H1 (cell line): Measurements from ENCODE around the gene ZFYVE21. TPM values are rescaled to one million over a fixed set of nuclear protein-coding genes. Genes with fewer than 3 reads are reported as not detected.

Source experiments
- ASH2L ChIP-seq: fragments of 200-600, 300-600 bp; sonication (generic); IDR thresholded peaks from one replicate; pipeline ENCODE4 v1.7.1; 2017; ENCODE audit warnings: low read length
- BCL11A ChIP-seq, 2 experiments: IDR thresholded peaks; one replicate each; pipeline ENCODE4 v1.6.1; 2011; ENCODE audit warnings: low read depth in 2 of 2, low read length in 2 of 2, mild to moderate bottlenecking in 2 of 2
- CEBPB ChIP-seq: IDR thresholded peaks from 2 replicates; pipeline ENCODE4 v1.6.1; 2012; ENCODE audit warnings: low read depth, low read length
- HDAC2 ChIP-seq, 2 experiments: fragments of 300-600 bp in 1 of 2; sonication (generic) in 1 of 2; IDR thresholded peaks; 2 replicates each; pipeline ENCODE4 v1.6.1; 2011 to 2012; ENCODE audit warnings: low read depth in 2 of 2, low read length in 2 of 2, mild to moderate bottlenecking in 2 of 2, moderate library complexity in 2 of 2, borderline replicate concordance in 1 of 2, inconsistent platforms in 1 of 2
- KDM4A ChIP-seq: IDR thresholded peaks from one replicate; pipeline ENCODE4 v1.7.1; 2012; ENCODE audit warnings: low read depth, mild to moderate bottlenecking, moderate library complexity, low read length, inconsistent platforms; ENCODE audit not compliant: severe bottlenecking
- NANOG ChIP-seq: IDR thresholded peaks from 2 replicates; pipeline ENCODE4 v1.6.1; 2011; ENCODE audit warnings: low read length, low read depth, mild to moderate bottlenecking, inconsistent platforms; ENCODE audit not compliant: insufficient read depth, poor library complexity, severe bottlenecking
- POLR2AphosphoS5 ChIP-seq: IDR thresholded peaks from 2 replicates; pipeline ENCODE4 v1.6.1; 2011; ENCODE audit warnings: low read depth, low read length
- SP4 ChIP-seq: IDR thresholded peaks from 2 replicates; pipeline ENCODE4 v1.6.1; 2012; ENCODE audit warnings: low read length, inconsistent platforms
- TBP ChIP-seq: IDR thresholded peaks from 2 replicates; pipeline ENCODE4 v1.6.1; 2011; ENCODE audit warnings: low read depth, low read length, improper control_type of control experiment
- polyA plus RNA-seq, 7 experiments: library from polyadenylated mRNA; depleted of rRNA in 3 of 7; stranded (reverse) in 5 of 7; unstranded in 2 of 7; fragments of >200 nt in 5 of 7; fragments of 200-250 nt in 2 of 7; gene quantifications; 1 replicate in 5 of 7; 2 replicates in 1 of 7; 4 replicates in 1 of 7; pipeline versions ENCODE4 v1.2.1 to v1.2.3, GENCODE V29; 2011 to 2013; ENCODE audit warnings: missing spikeins in 2 of 7, mixed read lengths in 2 of 7
- total RNA-seq: library from RNA; stranded (reverse); fragmentation: NEBNext Ultra II Directional; extraction: Animal tissue kit (Norgen Biotek cat#: 25700); gene quantifications from 2 replicates; pipeline ENCODE4 v1.2.1, GENCODE V29; 2021

The ZFYVE21 gene
- total and polyA plus RNA-seq, 2 of the 8 experiments (the other 6 are each of a cell fraction or from before 2014, with no cell fraction given) = 53.4 to 127 TPM

GRCh38 chr14:103710771-103711377, 4.7 kb upstream of the ZFYVE21 start (continued):
- TF ChIP-seq CEBPB (no peak), SP4 (no peak), HDAC2 (IDR thresholded peaks at IDR 0.05; ENCODE audit: borderline replicate concordance in 1 of 2, low read depth in 2 of 2, low read length in 2 of 2) (no peak), KDM4A (no peak), TBP (no peak), POLR2AphosphoS5 (no peak), NANOG (no peak), BCL11A (IDR thresholded peaks at IDR 0.05; ENCODE audit: low read depth in 2 of 2, low read length in 2 of 2) (no peak), ASH2L (no peak)
- TF ChIP-seq, all 59 proteins: peak for 0
